ENCODE data around the gene TTC32.

TTC32 gene

DNA sequence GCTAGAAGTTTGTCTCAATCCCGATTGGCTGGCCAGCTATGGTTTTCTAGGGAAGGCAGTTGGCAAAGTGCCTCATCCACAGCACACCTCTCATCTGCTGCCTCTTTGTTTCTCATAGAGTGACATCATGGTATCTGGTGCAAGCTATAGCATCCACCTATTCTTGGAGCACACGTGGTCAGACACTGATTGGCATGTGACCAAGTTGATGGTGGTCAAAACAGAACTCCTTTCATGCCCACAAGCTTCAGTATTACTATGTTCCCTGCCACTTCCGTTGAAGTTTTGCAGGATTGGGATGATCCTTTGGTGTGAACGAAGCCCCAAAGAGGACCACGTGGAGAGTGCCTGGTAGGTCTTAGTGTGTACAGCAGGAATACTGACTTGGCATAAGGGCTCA lies 28.8 kb downstream of the TTC32 start:
- peak; percentile 20 for DNase-seq

GRCh38 chr2:19872302-19872701 lies 29.5 kb downstream of the TTC32 start:
- DNase-seq, result no peak

- no peak for DNase-seq
Measured at GRCh38 chr2:19871836-19872235, 29.9 kb downstream of the TTC32 start.

DNA sequence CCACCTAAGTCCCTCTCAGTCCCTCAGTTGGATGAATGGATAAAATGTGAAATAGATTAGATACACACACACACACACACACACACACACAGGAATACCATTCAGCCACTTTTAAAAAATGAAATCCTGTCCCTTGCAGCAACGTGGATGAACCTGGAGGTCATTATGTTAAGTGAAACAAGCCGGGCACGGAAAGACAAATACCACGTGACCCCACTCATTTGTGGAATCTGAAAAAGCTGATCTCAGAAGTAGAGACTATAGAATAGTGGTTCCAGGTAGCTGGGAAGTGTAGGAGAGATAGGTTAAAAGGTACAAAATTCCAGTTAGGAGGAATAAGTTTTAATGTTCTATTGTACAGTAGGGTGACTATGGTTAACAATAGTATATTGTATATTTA lies 31.0 kb downstream of the TTC32 start:
- peak; percentile 18 for DNase-seq

GRCh38 chr2:19868701-19869580 lies 32.8 kb downstream of the TTC32 start:
- peak; percentile 80 for DNase-seq

GRCh38 chr2:19868224-19868623 lies 33.6 kb downstream of the TTC32 start:
- no peak for DNase-seq

GRCh38 chr2:19866771-19867170 lies 35.0 kb downstream of the TTC32 start:
- no peak for DNase-seq

DNA sequence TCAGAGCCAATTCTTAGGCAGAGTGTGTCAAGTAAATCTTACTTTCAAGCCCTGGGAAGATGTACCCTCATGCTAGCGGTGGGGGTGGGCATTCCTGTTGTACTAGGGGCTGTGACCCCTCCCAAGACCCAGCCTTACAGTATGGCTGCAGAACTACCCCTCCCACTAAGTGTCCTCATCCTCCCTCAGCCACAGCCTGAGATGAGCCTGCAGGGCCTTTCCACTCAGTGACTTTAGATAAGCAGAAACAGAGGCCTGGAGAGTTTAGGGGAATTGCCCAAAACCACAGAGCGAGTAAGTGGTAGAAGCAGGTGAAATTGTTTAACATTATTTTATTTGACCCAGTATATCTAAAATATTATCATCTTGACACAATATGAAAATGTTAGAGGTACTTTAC lies 36.6 kb downstream of the TTC32 start:
- no peak for DNase-seq

GRCh38 chr2:19864381-19864780 lies 37.4 kb downstream of the TTC32 start:
- no peak for DNase-seq

DNA sequence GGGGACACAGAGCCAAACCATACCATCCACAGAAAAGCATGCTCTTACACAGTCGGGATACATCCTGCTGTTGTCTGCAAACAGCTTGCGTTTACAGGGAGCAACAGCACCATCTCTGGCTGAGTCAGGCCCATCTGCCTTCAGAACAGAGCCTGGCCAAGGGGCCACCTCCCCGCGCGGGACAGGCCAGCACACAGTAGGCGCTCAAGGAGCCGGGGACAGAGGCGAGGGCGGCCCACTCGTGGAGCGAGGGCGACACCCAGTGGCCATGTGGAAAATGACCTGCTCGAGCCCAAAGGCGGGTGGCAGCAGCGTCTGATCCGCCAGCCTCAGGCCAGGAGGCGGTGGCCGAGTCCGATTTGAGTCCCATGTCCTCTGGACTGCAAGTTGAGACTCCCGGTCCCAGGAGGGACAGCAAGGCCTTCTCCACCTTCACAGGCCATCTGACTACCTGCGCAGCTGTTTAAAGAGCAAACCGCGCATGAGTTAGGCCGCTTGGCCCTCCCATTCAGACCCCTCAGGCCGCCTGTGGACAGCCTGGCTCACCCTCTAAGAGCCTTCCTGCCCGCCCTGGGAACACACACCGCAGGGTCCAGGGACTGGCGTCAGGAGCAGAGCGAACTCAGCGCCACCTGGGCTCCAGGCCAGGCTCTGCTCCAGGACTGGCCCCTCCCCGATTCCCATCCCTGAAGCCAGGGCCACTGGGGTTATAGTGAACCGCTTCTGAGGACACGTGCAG lies 38.3 kb downstream of the TTC32 start:
- DNase-seq, result peak; percentile 85

GRCh38 chr2:19861813-19862212 lies 40.0 kb downstream of the TTC32 start:
- DNase-seq, result no peak

DNA sequence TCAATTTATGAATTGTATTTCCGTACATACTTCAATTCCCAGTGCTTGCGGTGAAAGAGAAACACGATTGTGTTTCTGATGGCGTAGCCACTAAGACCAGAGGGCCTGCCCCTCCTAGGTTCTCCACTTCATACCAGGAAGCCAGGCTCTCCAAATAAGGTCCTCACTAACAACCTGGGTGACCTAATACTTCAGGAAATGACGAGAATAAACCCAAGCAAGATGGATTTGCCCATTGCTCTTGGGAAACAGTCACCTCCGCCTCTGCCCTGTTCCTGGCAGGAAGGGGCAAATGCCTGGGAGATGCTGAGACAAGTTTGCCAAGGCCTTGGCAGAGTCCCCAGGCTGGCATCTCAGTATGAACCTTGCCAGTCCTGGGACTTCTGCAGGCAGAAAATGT lies 41.8 kb downstream of the TTC32 start:
- no peak for DNase-seq

- DNase-seq, result no peak
Measured at GRCh38 chr2:19859565-19859964, 42.2 kb downstream of the TTC32 start.

DNA sequence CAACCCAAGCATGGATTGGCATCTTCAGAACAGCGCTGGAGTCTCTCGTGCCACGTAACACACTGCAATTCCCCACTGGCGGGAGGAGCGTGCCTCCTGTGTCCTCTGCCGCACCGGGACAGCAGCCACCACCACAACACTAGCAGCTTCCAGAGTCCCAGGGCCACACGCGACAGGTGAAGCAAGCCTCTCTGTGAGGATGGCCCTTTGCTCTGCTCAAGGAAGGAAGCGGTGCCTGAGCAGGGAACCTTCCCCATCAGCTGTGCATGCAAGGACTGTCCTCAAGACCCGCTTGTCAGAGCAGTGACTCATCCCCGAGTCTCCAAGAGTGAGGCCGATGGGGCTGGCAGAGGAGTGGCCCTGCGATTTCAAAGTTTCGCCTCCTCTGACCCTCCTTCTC lies 44.0 kb downstream of the TTC32 start:
- DNase-seq, result no peak

GRCh38 chr2:19857100-19857499 lies 44.7 kb downstream of the TTC32 start:
- DNase-seq, result no peak

- DNase-seq, result peak; percentile 28
Measured at GRCh38 chr2:19855542-19856431, 46.0 kb downstream of the TTC32 start.

- peak; percentile 32 for DNase-seq
Measured at GRCh38 chr2:19854596-19855541, 46.9 kb downstream of the TTC32 start.

GRCh38 chr2:19851116-19851695 lies 50.6 kb downstream of the TTC32 start:
- DNase-seq, result peak; percentile 30

DNA sequence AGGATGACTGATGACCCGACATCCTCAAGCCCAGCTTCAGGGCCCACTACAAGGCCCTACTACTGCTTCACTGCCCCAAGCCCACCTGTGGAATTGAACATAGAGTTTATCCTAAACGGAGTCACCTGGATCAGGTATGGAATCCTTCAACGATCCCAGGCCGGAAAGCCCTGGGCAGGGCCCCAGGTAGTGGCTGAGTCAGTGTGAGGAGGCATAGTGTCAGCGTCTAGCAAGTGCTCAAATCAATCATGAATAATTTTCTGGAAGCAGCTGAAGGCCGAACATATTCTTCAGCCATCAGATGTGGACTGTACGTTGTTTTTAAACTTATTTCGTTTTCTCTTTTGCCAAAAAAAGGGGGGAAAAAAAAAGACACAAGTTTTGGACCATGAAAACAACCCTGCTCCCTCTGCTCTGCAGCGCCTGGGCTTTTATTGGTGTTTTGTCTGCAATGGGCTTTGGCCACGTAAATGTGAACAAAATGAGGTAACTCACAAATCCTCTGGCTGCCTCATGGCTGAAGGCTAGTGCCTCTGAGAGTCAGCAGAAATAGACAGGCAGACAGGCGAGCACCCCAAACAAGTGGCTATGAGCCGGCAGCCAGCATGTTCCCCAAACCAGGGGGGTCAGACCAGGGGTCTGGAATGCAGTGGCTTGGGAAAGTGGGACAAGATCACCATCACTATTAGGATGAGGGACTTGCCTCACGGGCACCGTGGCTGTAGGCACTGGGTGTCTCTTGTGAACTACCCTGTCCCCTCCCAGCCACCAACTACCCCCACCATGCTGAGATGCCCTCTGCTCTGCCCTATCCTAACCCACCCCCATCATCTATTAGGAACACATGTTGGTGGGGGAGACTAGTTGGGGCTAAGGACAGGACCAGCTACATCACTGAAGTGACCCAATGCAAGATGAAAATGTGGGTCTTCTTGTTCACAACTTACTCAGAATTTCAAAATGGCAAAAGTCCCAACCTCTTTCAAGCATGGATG lies 51.4 kb downstream of the TTC32 start:
- peak; percentile 20 for DNase-seq

GRCh38 chr2:19848952-19849351 lies 52.8 kb downstream of the TTC32 start:
- peak; percentile 3 for DNase-seq
